NCI-H2196 treated with DMSO at 0.1 percent for 48 hours (cell line): Measurements from ENCODE around the gene SLC19A3.
"Not testable (repeated sequence)": the region's sequence is repeated elsewhere in the genome, so short reads cannot be mapped to it uniquely, and the experiment has no call there.

Experiments
- DNase-seq: peaks from one replicate; lab custom pipeline; 2025; ENCODE audit not compliant: unreplicated experiment; lab: John Stamatoyannopoulos, UW

The SLC19A3 gene

DNA sequence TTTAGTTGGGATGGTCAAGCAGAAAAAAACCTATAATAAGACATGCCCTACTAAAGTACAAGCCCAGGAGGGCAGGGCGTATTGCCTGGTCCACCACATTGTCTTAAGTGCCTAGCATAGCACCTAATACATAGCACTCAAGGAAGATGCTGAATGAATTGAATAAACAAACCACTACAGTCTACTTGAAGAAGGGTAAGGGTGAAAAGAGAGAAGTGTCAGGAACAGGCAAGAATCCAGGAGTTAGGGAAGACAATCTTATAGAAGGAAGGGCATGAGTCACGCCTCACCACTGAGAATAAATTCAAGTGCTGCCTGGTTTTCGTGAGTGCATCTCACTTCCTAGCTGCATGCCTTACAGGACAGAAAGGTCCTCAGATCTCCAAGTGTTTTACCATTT lies 13.9 kb downstream of the SLC19A3 start:
- no peak for DNase-seq

DNA sequence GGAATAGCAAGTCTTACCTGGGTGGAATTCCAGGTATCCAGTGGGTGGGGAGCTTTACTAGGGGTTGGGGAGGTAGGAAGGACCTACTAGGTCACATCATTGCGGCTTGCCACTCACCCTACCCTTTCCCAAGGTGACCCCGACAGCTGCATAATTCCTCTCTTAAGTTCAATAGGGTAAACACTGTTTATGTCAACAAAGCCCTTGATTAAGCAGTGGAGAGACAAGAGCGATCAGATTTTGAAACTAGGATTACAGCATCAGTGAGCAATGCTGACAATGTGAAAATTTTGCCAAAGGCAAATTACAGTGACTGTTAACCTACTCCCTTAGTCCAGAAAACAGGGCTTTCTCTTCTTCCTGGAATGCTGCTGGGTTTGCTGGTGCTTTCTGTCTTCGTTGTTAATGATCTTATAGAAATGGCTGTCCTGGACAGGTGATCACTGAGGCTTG lies 14.5 kb downstream of the SLC19A3 start:
- DNase-seq = no peak

DNA sequence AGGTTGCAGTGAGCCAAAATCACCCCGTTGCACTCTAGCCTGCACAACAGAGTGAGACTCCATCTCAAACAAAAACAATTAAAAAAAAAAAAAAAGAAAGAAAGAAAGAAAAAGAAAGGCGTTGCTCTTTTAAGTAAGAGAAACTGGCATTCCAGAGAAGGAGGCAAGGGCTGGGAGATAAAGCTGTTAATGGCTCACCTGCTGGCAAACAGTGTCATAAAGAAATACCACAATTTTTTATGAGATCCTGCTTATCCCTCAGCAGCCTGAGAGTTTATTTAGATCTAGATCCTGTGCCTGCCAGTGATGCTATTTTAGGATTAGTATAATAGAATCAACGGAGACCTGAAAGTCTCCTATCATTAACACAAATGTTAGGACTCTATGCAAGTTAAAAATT lies 16.3 kb downstream of the SLC19A3 start:
- DNase-seq = no peak

DNA sequence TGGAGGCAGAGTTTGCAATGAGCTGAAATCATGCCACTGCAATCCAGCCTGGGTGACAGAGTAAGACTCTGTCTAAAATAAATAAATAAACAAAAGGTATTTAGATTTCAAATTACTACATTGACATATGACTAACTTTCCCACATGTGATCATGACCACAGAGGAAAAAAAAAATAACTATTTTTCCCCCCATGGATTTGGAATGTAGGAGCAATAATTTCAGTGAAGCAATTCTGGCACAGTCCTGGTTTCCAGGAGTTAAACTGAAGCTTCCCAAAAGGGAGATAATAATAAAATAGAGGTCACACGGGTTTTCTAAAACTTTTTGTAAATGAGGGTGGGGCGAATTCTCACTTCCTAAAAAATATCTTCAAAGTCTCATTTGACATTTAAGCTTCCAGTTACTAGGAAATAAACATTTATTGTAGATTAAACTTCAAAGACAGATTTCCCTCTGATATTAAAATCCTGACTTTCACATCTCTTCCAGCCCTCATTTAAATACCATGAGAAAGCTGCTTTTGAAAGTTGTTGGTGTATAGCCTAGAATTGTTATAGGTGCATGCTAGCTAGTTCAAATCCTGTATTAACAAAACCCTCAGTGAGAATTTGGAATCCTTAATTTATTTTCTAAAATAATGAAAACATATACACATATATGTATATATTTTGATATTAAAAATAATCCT lies 20.7 kb downstream of the SLC19A3 start:
- no peak for DNase-seq

DNA sequence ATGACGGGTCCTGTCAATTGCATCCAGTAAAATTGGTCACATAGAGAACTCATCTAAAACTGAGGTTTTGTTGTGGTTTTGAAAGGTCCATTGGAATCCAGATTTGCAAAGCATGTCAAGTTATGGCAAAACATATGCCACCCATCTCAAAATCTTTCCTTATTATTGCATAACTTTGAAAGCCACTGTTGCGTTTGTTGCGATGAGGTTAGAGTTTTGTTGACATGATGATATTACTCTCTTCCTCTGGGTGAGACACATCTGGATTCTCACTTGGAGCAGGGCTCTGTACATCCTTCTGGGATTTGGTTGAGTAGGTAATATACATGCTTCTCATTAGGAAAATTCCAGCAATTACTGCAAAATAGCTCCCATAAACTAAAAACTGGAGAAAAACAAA lies 30.6 kb downstream of the SLC19A3 start:
- DNase-seq = no peak

DNA sequence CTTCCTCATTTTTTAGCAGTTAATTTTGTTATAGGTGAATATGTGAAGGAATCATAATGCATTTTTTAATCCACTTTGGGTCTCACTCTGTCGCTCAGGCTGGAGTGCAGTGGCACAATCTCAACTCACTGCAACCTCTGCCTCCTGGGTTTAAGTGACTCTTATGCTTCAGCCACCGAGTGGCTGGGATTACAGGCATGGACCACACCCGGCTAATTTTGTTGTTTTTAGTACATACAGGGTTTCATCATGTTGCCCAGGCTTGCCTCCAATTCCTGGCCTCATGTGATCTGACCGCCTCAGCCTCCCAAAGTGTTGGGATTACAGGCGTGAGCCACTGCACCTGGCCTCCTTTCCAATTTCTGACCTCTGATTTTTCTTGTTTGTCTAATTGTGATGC lies 33.6 kb downstream of the SLC19A3 start:
- DNase-seq = no peak

DNA sequence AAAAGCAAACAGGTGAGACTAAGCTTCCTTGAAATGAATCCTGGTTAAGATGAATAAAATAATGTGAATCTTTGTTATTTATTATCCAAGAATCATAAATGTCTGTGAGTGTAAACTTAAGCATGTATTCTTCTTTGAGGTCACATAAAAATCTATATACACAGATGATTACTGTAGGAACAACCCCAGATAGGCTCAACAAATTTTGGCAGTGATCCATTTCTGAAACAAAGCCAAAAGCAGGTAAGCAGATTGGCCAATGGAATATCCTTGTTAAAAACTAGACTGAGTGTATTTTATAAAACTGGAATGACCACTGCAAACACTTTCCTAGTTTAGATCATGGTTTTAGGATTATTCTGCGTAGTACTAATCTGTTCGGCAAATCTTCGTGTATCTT lies 39.9 kb downstream of the SLC19A3 start:
- no peak for DNase-seq

DNA sequence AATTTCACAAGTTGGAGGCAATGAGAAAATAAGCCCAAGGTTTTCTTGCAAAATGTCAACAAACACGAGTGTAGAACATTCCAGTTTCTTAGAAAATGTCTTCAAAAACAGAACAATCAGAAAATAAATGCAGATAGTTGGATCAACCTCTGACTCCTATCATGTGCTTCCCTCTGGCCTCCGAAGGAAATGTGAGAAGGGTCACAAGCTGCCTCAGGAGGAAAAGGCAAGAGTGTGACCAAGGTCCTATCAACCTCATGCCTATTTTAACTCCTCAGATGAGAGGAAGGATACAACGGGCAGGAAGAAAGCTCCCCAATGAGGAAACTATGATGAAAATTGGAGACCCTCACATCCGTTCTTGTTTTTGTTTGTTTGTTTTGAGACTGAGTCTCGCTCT lies 43.3 kb downstream of the SLC19A3 start:
- DNase-seq = no peak

DNA sequence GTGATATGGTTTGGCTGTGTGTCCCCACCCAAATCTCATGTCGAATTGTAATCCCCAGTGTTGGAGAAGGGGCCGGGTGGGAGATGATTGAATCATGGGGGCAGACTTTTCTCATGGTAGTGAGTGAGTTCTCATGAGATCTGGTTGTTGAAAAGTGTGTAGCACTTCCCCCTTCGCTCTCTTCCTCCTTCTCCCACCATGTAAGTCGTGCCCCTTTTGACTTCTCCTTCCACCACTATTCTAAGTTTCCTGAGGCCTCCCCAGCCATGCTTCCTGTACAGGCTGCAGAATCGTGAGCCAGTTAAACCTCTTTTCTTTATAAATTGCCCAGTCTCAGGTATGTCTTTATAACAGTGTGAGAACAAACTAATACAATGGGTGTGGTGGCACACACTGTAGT lies 44.2 kb downstream of the SLC19A3 start:
- DNase-seq = not testable (repeated sequence)

DNA sequence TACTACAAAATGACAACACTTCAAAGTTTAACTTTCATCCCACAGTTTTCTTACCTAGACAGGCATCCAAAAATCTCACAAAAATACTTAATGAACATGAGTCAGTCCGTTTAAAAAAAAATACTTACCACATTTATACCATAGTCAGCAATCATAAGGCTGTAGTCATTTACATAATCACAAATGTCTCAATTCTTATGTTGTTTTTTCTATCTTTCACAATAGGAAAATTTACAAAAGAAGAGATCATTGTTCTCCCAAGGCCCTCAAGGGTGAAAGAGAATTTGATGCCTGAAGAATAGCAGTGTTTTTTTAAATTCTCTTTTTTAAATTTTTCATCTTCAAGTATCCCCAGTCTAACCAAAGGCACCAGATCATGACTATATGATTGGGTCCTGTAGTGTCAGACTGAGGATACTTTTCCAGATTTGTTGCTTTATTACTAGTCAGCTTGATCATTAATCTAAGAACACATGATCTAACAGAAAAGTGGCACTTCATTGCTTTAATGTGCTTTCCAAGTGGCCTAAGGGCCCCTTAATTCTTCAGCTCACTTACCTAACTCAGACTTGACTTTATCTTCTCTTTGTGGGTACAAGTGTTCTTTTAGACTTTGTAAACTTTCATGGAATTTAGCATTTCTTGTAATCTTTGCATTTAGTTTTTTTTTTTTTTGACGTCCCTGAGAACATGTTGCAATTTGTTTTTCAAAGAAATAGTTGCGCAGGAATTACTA lies 46.5 kb downstream of the SLC19A3 start:
- no peak for DNase-seq

DNA sequence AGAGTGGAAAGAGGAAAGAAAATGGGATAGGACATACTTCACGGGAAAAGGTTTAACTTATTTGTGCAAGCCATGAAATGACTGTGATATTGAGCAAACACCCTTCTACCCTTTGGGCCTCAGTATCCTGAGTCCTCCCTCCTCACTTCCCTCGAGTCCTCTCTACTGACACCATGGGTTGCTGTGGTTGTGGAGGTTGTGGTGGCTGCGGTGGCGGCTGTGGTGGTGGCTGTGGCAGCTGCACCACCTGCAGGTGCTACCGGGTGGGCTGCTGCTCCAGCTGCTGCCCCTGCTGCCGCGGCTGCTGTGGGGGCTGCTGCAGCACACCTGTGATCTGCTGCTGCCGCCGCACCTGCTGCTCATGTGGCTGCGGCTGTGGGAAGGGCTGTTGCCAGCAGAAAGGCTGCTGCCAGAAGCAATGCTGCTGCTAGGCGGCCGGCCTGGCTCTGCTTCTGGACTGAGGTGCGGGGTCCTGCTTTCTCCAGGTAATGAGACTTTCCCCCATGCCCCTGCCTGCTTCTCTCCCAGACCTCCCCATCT lies 51.1 kb downstream of the SLC19A3 start, which contains the start of gene SCYGR5:
TSS of gene SCYGR5 (plus strand) at position 174 of the 540 bp plus-strand sequence. CDS start at position 174, 0 bp downstream.
- DNase-seq = not testable (repeated sequence)

DNA sequence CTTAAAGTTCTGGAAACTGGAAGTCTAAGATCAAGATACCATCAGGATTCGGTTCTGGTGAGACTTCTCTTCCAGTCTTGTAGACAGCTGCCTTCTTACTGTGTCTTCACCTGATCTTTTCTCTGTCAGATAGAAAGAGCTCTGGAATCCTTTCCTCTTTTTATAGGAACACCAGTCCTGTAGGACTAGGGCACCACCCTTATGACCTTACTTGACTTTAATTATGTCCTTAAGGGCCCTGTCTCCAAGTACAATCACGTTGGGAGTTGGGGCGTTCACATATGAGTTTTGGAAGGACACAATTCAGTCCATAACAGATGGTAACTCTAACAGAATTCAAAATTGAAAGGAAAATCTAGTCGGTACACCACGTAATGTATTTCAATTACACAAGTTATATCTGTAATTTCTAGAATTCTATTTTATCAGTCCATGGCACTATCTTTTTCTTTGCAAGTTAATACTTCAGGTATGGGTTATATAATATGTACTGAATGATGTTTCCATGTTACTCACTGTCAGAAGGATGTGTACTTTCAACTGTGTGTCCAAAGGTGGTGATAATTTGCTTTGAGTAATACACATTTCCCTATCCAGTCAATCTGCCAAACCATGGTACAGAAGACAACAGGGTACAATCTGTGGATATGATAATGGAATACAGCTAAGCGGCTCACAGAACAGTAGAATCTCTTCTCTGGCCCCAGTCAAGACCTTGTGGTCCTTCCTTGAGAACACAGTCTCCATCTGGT lies 52.5 kb downstream of the SLC19A3 start:
- no peak for DNase-seq

DNA sequence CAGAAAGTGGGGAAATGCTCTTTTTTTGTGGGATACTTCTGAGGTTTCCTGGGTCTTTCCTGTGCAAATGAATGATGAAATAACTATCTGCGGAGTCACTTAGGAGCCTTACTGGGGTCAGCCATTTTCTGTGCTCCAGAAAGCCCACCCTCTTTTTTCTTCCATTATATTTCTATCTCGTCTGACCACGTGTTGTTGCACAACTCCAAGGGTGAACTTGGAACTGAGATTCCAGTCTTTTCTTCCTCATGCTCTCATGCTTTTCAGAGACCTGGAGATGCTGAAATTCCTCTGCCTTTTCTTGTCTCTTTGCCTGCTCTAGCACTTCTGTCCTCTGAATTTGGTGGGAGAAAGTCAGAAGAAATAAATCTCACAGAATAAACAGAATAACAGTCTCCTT lies 56.0 kb downstream of the SLC19A3 start:
- no peak for DNase-seq

DNA sequence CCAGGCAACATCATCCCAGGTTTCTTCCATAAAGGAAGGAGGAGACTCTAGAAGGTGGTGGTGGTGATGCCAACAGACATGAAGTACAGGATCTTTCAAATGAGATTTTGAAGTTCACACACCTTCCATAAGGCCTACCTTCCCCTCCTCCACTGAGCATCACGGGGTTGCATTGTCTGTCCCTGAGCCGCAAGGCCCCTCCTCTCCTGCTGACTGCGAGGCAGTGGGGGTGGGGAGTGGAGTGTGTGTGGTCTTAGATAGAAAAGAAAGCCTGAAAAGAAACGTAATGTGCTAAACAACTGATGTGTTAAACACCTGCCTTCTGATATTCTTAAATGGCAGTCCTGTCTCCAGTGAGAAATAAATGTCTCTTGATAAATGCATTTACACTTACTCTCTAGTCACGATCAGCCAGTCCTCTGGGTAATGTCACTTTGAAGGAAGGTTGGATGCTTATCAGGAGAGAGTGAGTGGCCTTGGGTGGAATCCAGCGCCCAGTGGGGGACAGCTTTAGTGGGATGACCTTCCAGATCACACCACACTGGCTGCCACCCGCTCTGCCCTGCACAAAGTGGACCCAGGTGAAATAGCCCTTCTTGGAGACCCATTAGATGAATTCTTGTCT lies 56.7 kb downstream of the SLC19A3 start:
- DNase-seq = no peak

DNA sequence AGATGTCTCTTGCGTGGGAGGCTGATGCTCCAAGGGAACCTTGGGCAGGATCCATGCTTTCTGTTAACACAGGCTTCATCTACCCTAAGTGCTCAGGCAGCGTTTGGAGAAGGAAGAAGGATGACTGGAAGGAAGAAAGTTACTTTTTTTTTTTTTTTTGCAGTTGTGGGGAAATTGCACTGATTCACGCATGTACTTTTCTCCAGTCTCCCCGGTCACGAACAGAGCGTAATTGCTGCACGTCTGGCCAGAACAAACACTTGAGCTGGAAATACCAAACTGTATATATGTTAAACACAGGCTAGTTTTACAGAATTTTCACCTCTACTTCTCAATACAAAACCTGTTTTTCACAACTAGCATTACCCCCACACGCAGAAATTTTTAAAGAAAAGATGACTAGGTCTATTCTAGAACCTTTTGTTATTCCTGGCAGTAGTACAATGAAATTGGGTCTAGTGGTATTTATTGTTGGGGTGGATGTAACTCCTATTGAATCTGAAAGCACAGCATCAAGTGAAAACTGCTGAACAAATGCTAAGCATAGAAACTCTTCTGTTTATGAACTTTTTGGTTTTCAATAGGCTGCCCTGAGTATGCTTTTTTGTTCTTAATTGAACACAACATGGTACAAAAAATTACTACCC lies 60.5 kb downstream of the SLC19A3 start:
- no peak for DNase-seq

DNA sequence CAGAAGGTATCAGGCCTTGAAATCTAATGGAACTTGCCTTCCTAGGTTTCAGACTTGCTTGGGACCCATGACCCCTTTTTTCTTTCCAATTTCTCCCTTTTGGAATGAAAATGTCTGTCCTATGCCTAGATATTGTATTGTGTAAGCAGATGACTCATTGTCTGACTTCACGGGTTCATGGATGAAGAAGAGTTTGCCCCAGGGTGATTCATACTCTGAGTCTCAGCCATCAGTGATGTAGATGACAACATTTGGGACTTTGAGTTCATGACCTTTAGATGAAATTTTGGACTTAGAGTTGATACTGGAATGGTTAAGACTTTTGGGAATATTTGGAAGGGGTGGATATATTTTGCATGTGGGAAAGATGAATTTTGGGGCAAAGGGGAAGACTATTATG lies 62.4 kb downstream of the SLC19A3 start:
- DNase-seq = no peak

DNA sequence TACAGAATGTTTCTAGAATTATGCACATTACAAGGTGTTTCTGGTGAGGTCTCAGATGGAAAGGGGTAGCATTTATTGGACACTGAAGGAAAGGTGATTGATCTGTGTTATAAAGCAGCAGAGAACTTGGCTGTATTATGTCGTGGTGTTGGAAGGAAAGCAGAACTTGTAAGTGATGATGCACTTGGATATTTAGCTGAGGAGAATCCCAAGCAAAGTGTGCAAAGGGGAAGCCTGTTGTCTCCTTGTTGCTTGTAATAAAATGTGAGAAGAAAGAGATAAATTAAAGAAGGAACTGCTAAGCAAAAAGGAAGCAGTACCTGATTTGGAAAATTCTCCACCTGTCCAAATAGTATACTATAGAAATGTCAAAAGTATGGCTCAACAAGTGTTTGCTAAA lies 63.4 kb downstream of the SLC19A3 start:
- DNase-seq = no peak

DNA sequence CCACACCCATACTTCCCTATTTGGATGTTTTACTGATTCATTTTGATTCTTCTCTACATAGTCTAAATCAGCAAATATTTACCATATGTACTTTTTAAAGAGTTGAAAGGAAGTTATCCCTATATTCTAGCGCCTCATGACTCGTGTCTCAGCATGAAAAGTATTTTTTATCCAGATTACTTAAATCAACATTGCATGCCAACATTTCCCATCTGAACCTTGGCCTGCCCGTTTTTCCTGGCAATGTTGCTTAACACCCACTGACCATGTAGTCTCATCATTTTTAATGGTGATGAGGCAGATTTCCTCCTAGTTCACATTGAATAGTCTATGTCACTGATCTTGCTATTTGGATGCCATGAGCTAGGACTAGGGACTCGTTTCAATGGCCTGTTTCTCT lies 64.4 kb downstream of the SLC19A3 start:
- DNase-seq = no peak

DNA sequence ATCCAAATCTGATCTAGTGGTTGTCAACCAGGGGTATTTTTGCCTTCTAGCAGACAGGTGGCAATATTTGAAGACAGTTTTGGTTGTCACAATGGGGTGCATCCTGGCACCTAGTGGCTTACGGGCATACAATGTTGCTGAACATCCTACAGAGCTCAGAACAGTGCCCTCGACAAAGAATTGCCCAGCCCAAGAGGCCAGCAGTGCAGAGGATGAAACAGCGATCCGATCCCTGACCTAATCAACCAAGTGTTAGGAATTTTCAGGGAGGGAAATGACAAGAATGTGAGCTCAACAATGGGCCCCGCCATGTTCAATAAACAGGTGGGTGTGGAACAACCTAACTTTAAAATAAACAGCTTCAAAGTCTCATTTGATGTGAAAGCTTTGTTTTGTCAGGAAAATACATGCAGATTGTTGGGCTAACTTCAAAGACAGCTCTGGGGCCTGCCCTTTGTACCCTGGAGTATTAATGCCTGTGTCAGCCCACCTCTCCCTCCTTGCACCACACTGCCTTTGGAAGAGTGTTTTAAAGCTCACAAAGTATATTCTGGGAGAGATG lies 73.8 kb downstream of the SLC19A3 start:
- no peak for DNase-seq

DNA sequence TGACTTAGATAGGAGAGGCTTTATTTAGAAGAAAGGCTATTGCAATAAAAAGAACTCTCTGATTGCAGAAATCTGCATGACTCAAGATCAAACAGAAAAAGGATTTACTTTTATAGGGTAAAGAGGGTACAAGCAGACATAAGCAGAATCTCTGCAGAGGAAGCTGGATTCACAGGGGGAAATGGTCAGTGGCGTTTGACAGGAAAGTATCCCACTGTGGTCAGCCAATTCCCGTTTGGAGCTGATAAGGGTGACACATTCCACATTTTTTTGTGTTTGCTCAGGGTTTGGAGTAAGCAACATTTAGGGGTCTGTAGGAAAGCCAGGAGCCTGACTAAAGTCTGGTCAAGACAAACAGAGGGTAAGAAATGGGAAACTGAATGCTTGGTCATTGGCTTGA lies 75.2 kb downstream of the SLC19A3 start:
- DNase-seq = no peak
